ENCODE measurements around the gene ARID3A. TPM values are rescaled to one million over a fixed set of nuclear protein-coding genes. Genes with fewer than 3 reads are reported as not detected.
A peak's percentile ranks its signal among the peaks of the same experiment; 100 is the strongest.

ARID3A gene
- total RNA-seq, 1 donor from 2014 or later = 106 TPM

GRCh38 chr19:892243-892893 is 33.5 kb upstream of the ARID3A start:
- H3K9ac ChIP-seq (ENCODE audit: low read length) = peak overlapping the region; percentile 91
- no peaks in the 10 kb centered on the region for H3K27me3 ChIP-seq (ENCODE audit: insufficient read depth, low read length)
- Mint-ChIP-seq H3K4me3 (ENCODE audit: unreplicated experiment) (peak overlapping the region; percentile 88), H3K27ac (ENCODE audit: unreplicated experiment) (peak overlapping the region; percentile 62), H3K36me3 (ENCODE audit: low read depth, unreplicated experiment) (peaks cover 13% of the 10 kb centered on the region), H3K27me3 (ENCODE audit: low read depth, unreplicated experiment) (no peaks in the 10 kb centered on the region), H3K9me3 (ENCODE audit: unreplicated experiment) (no peaks in the 10 kb centered on the region), H3K4me1 (ENCODE audit: low read depth, unreplicated experiment) (no peaks in the 10 kb centered on the region)
- no peak overlapping the region for H2AFZ ChIP-seq (ENCODE audit: low read depth, low read length)
- peaks cover 23% of the 10 kb centered on the region for H3K79me2 ChIP-seq (ENCODE audit: insufficient read depth, low read length)
- DNase-seq (ENCODE audit: low read depth) = no peak
- TF ChIP-seq EZH2 (IDR thresholded peaks at IDR 0.05; ENCODE audit: insufficient read depth, low read length) = no peak
- TF ChIP-seq, protein P1, sequence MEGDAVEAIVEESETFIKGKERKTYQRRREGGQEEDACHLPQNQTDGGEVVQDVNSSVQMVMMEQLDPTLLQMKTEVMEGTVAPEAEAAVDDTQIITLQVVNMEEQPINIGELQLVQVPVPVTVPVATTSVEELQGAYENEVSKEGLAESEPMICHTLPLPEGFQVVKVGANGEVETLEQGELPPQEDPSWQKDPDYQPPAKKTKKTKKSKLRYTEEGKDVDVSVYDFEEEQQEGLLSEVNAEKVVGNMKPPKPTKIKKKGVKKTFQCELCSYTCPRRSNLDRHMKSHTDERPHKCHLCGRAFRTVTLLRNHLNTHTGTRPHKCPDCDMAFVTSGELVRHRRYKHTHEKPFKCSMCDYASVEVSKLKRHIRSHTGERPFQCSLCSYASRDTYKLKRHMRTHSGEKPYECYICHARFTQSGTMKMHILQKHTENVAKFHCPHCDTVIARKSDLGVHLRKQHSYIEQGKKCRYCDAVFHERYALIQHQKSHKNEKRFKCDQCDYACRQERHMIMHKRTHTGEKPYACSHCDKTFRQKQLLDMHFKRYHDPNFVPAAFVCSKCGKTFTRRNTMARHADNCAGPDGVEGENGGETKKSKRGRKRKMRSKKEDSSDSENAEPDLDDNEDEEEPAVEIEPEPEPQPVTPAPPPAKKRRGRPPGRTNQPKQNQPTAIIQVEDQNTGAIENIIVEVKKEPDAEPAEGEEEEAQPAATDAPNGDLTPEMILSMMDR (IDR thresholded peaks at IDR 0.05; ENCODE audit: insufficient read depth, low read depth, low read length) = no peak
- H3K27ac ChIP-seq (ENCODE audit: low read depth, low read length) = peak overlapping the region; percentile 12
- peak overlapping the region; percentile 96 for H3K4me2 ChIP-seq (ENCODE audit: low read length)
- H3K36me3 ChIP-seq (ENCODE audit: insufficient read depth, low read length) = no peaks in the 10 kb centered on the region
- FAIRE-seq = no peak
- no peaks in the 10 kb centered on the region for H3K9me3 ChIP-seq (ENCODE audit: insufficient read depth, low read depth, low read length)
- peaks cover 9% of the 10 kb centered on the region for H4K20me1 ChIP-seq (ENCODE audit: insufficient read depth, low read length)
- H3K4me3 ChIP-seq (ENCODE audit: insufficient read depth, low read depth, low read length) = peak overlapping the region; percentile 87
- no peaks in the 10 kb centered on the region for H3K4me1 ChIP-seq (ENCODE audit: insufficient read depth, low read length)

DNA sequence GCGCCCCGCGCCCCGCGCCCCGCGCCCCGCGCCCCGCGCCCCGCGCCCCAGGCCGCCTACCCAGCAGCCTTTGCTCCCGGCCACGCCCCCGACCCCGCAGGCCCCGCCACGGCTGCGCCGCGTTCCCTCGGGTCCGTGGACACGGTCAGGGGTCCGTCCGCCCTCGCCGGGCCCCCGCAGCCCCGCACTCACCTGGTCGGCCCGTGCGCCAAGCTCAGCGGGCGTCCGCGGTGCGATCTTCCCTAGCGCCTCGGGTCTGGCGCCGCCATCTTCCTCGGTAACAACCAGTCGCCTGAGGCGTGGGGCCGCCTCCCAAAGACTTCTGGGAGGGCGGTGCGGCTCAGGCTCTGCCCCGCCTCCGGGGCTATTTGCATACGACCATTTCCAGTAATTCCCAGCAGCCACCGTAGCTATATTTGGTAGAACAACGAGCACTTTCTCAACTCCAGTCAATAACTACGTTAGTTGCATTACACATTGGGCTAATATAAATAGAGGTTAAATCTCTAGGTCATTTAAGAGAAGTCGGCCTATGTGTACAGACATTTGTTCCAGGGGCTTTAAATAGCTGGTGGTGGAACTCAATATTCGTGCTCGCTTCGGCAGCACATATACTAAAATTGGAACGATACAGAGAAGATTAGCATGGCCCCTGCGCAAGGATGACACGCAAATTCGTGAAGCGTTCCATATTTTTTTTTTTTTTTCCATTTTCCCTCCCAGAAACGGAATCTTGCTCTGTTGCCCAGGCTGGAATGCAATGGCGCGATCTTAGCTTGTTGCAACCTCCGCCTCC is 32.7 kb upstream of the ARID3A start, which contains the start of the genes MED16 and RNU6-9:
Gene MED16 (minus strand): TSS at position 294 of the 796 bp plus-strand sequence. CDS start 2,056 bp downstream, outside the sequence.
Gene RNU6-9 (plus strand): TSS at position 591 of the 796 bp plus-strand sequence.
- TF ChIP-seq, protein P1 (IDR thresholded peaks at IDR 0.05; ENCODE audit: insufficient read depth, low read depth, low read length) = no peak
- no peak for TF ChIP-seq EZH2 (IDR thresholded peaks at IDR 0.05; ENCODE audit: insufficient read depth, low read length)
- H3K4me1 Mint-ChIP-seq (ENCODE audit: low read depth, unreplicated experiment) = no peaks in the 10 kb centered on the region
- Histone ChIP-seq H2AFZ (ENCODE audit: low read depth, low read length) (peak within 1 kb of the TSS; percentile 93), H3K27ac (ENCODE audit: low read depth, low read length) (peak within 1 kb of the TSS; percentile 92), H3K9me3 (ENCODE audit: insufficient read depth, low read depth, low read length) (no peaks in the 10 kb centered on the region), H4K20me1 (ENCODE audit: insufficient read depth, low read length) (peaks cover 9% of the 10 kb centered on the region), H3K4me1 (ENCODE audit: insufficient read depth, low read length) (no peaks in the 10 kb centered on the region), H3K36me3 (ENCODE audit: insufficient read depth, low read length) (no peaks in the 10 kb centered on the region), H3K79me2 (ENCODE audit: insufficient read depth, low read length) (peaks cover 23% of the 10 kb centered on the region), H3K27me3 (ENCODE audit: insufficient read depth, low read length) (no peaks in the 10 kb centered on the region), H3K9ac (ENCODE audit: low read length) (peak within 1 kb of the TSS; percentile 91), H3K4me2 (ENCODE audit: low read length) (peak within 1 kb of the TSS; percentile 96), H3K4me3 (ENCODE audit: insufficient read depth, low read depth, low read length) (peak within 1 kb of the TSS; percentile 87)
- peak within 1 kb of the TSS; percentile 88 for H3K4me3 Mint-ChIP-seq (ENCODE audit: unreplicated experiment)
- peak within 1 kb of the TSS; percentile 99 for H3K27ac Mint-ChIP-seq (ENCODE audit: unreplicated experiment)
- DNase-seq (ENCODE audit: low read depth) (peak; percentile 71), FAIRE-seq (no peak)
- H3K9me3 Mint-ChIP-seq (ENCODE audit: unreplicated experiment) = no peaks in the 10 kb centered on the region
- H3K27me3 Mint-ChIP-seq (ENCODE audit: low read depth, unreplicated experiment) = no peaks in the 10 kb centered on the region
- peaks cover 13% of the 10 kb centered on the region for H3K36me3 Mint-ChIP-seq (ENCODE audit: low read depth, unreplicated experiment)

All from astrocyte (in vitro differentiated cells and primary cell).